ENCODE measurements around the gene TJP2.

DNA sequence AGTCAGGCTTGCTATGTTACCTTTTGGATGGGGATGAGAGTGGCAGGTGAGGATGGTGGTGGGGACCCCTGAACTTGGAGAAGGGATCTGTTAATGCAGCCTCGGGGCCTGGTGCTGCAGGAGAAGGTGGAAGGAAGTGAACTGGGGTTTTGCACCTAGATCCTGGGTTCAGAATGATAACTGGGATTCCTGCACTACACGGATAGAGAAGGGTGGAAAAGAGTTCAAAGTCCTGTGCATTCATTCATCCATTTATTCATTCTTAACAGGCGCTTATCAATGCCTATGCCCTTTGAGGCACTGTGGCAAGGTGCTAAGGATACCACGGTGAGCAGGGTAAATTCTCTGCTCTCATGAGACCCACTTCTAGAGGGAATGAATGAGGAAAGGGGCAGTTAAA is 41.7 kb upstream of the TJP2 start:
- TF ChIP-seq EZH2phosphoT487 (IDR thresholded peaks at IDR 0.05; ENCODE audit: borderline replicate concordance, low read length), result no peak
- TF ChIP-seq EZH2 (IDR thresholded peaks at IDR 0.05; ENCODE audit: low read length, unreplicated experiment), result no peak

Data from PC-3 (cell line).